Glutamatergic neuron (in vitro differentiated cells): Measurements from ENCODE around the gene PAK2. TPM values are rescaled to one million over a fixed set of nuclear protein-coding genes. Genes with fewer than 3 reads are reported as not detected.
"Not testable (repeated sequence)": the region's sequence is repeated elsewhere in the genome, so short reads cannot be mapped to it uniquely, and the experiment has no call there.

Experiments
- DNase-seq: peaks from one replicate; pipeline ENCODE4 v3.0.0; 2022
- H3K27ac Mint-ChIP-seq: one replicate; pipeline ENCODE4 v1.8.0; 2020; ENCODE audit warnings: mild to moderate bottlenecking, mixed read lengths, inconsistent platforms; ENCODE audit not compliant: unreplicated experiment
- H3K27me3 Mint-ChIP-seq: one replicate; pipeline ENCODE4 v1.8.0; 2020; ENCODE audit warnings: mild to moderate bottlenecking, moderate library complexity, mixed read lengths, inconsistent platforms; ENCODE audit not compliant: unreplicated experiment
- H3K36me3 Mint-ChIP-seq: one replicate; pipeline ENCODE4 v1.8.0; 2020; ENCODE audit warnings: mild to moderate bottlenecking, mixed read lengths, inconsistent platforms; ENCODE audit not compliant: unreplicated experiment
- H3K4me1 Mint-ChIP-seq: one replicate; pipeline ENCODE4 v1.8.0; 2020; ENCODE audit warnings: mild to moderate bottlenecking, low read depth, mixed read lengths, inconsistent platforms; ENCODE audit not compliant: unreplicated experiment
- H3K4me3 Mint-ChIP-seq: one replicate; pipeline ENCODE4 v1.8.0; 2020; ENCODE audit warnings: mild to moderate bottlenecking, mixed read lengths, inconsistent platforms; ENCODE audit not compliant: unreplicated experiment
- H3K9me3 Mint-ChIP-seq: one replicate; pipeline ENCODE4 v1.8.0; 2020; ENCODE audit warnings: mild to moderate bottlenecking, moderate library complexity, mixed read lengths, inconsistent platforms; ENCODE audit not compliant: unreplicated experiment
- CTCF ChIP-seq: fragments of 200-600 bp; sonication (generic); IDR thresholded peaks from one replicate; pipeline ENCODE4 v1.5.0; 2021; ENCODE audit not compliant: partially characterized antibody, unreplicated experiment
- total RNA-seq: library from RNA; stranded (reverse); fragmentation: NEBNext Ultra II Directional; extraction: Animal tissue kit (Norgen Biotek cat#: 25700); gene quantifications from one replicate; pipeline ENCODE4 v1.2.1, GENCODE V29; 2021; ENCODE audit not compliant: unreplicated experiment

Gene PAK2
- total RNA-seq, 1 donor from 2014 or later: 128 TPM

- DNase-seq: no peak
- Mint-ChIP-seq H3K4me1 (no peaks in the 10 kb centered on the region), H3K36me3 (peaks cover 4% of the 10 kb centered on the region), H3K9me3 (peaks cover 1% of the 10 kb centered on the region), H3K4me3 (no peak overlapping the region), H3K27ac (no peak overlapping the region), H3K27me3 (no peaks in the 10 kb centered on the region)
- no peak for TF ChIP-seq CTCF
These were observed 82.2 kb downstream of the PAK2 start for GRCh38 chr3:196821806-196822355.

GRCh38 chr3:196829651-196830050, 90.0 kb downstream of the PAK2 start:
- H3K27me3 Mint-ChIP-seq, H3K27ac Mint-ChIP-seq, H3K4me1 Mint-ChIP-seq, H3K4me3 Mint-ChIP-seq, H3K36me3 Mint-ChIP-seq, DNase-seq, H3K9me3 Mint-ChIP-seq: not testable (repeated sequence)

GRCh38 chr3:196835086-196835485, 95.4 kb downstream of the PAK2 start:
- H3K4me3 Mint-ChIP-seq: no peak overlapping the region
- H3K27ac Mint-ChIP-seq: no peak overlapping the region

GRCh38 chr3:196836626-196837025, 97.0 kb downstream of the PAK2 start:
- H3K27ac Mint-ChIP-seq, H3K9me3 Mint-ChIP-seq, H3K4me1 Mint-ChIP-seq, H3K36me3 Mint-ChIP-seq, H3K27me3 Mint-ChIP-seq, DNase-seq, H3K4me3 Mint-ChIP-seq: not testable (repeated sequence)

More at GRCh38 chr3:196835086-196835485, 95.4 kb downstream of the PAK2 start:
- Mint-ChIP-seq H3K36me3 (no peaks in the 10 kb centered on the region), H3K4me1 (no peaks in the 10 kb centered on the region), H3K27me3 (no peaks in the 10 kb centered on the region), H3K9me3 (peaks cover 4% of the 10 kb centered on the region)
- DNase-seq: no peak
- no peak for TF ChIP-seq CTCF

GRCh38 chr3:196837819-196838420, 98.3 kb downstream of the PAK2 start:
- peak; percentile 71 for DNase-seq
- Mint-ChIP-seq H3K4me3 (no peak overlapping the region), H3K27me3 (no peaks in the 10 kb centered on the region), H3K4me1 (no peaks in the 10 kb centered on the region), H3K36me3 (no peaks in the 10 kb centered on the region), H3K27ac (no peak overlapping the region), H3K9me3 (peaks cover 4% of the 10 kb centered on the region)
- peak; percentile 74 for TF ChIP-seq CTCF

GRCh38 chr3:196839351-196839750, 99.7 kb downstream of the PAK2 start:
- not testable (repeated sequence) for H3K36me3 Mint-ChIP-seq, H3K4me1 Mint-ChIP-seq, H3K27me3 Mint-ChIP-seq, H3K27ac Mint-ChIP-seq, H3K4me3 Mint-ChIP-seq, DNase-seq, H3K9me3 Mint-ChIP-seq
